Keratinocyte (primary cell): ENCODE measurements around the gene TMEM52B. TPM values are rescaled to one million over a fixed set of nuclear protein-coding genes. Genes with fewer than 3 reads are reported as not detected.
"Not testable (repeated sequence)": the region's sequence is repeated elsewhere in the genome, so short reads cannot be mapped to it uniquely, and the experiment has no call there.

Experiments used
- DNase-seq: peaks from one replicate; pipeline ENCODE4 v3.0.0-alpha.2; 2011; ENCODE audit warnings: low read depth, missing footprints, low spot score
- FAIRE-seq: peaks from 2 replicates; lab custom pipeline; 2011; peaks lifted over from hg19 to GRCh38; lab: Jason Lieb, UNC
- H2AFZ ChIP-seq: 2 replicates; pipeline ENCODE4 v1.6.0; 2012; ENCODE audit warnings: low read length, control low read depth, inconsistent platforms; ENCODE audit not compliant: control insufficient read depth
- H3K27ac ChIP-seq: 2 replicates; pipeline ENCODE4 v1.5.1; 2011; ENCODE audit warnings: low read length; ENCODE audit not compliant: control insufficient read depth, insufficient read depth
- H3K27me3 ChIP-seq: 3 replicates; pipeline ENCODE4 v1.6.0; 2011; ENCODE audit warnings: low read length; ENCODE audit not compliant: control insufficient read depth, insufficient read depth; ENCODE audit errors: extremely low read depth
- H3K36me3 ChIP-seq, 2 experiments: 2 replicates in 1 of 2; 3 replicates in 1 of 2; pipeline ENCODE4 v1.5.1; 2011; ENCODE audit warnings: low read length in 2 of 2, mild to moderate bottlenecking in 1 of 2; ENCODE audit not compliant: control insufficient read depth in 2 of 2, insufficient read depth in 2 of 2; ENCODE audit errors: extremely low read depth in 1 of 2
- H3K4me1 ChIP-seq: 3 replicates; pipeline ENCODE4 v1.5.1; 2011; ENCODE audit warnings: low read length; ENCODE audit not compliant: control insufficient read depth, insufficient read depth; ENCODE audit errors: extremely low read depth
- H3K4me2 ChIP-seq: 3 replicates; pipeline ENCODE4 v1.6.0; 2011; ENCODE audit warnings: low read depth, low read length; ENCODE audit not compliant: control insufficient read depth, insufficient read depth; ENCODE audit errors: extremely low read depth
- H3K4me3 ChIP-seq, 3 experiments: fragments of 200-600 bp in 1 of 3; sonication (generic) in 1 of 3; 2 replicates in 2 of 3; 3 replicates in 1 of 3; pipeline ENCODE4 v1.5.1; 2011 to 2016; ENCODE audit warnings: low read length in 3 of 3, mild to moderate bottlenecking in 3 of 3, control low read depth in 2 of 3, inconsistent platforms in 1 of 3, low read depth in 1 of 3, mixed read lengths in 1 of 3, mixed run types in 1 of 3, moderate library complexity in 1 of 3; ENCODE audit not compliant: control insufficient read depth in 2 of 3, insufficient read depth in 2 of 3; ENCODE audit errors: extremely low read depth in 1 of 3
- H3K79me2 ChIP-seq: 2 replicates; pipeline ENCODE4 v1.6.0; 2012; ENCODE audit warnings: low read length; ENCODE audit not compliant: control insufficient read depth, insufficient read depth
- H3K9ac ChIP-seq: 3 replicates; pipeline ENCODE4 v1.6.0; 2011; ENCODE audit warnings: low read length; ENCODE audit not compliant: control insufficient read depth, insufficient read depth; ENCODE audit errors: extremely low read depth
- H3K9me1 ChIP-seq: 3 replicates; pipeline ENCODE4 v1.6.0; 2011; ENCODE audit warnings: low read length; ENCODE audit not compliant: control insufficient read depth, insufficient read depth; ENCODE audit errors: extremely low read depth
- H3K9me3 ChIP-seq: 2 replicates; pipeline ENCODE4 v1.5.1; 2012; ENCODE audit warnings: low read depth, low read length; ENCODE audit not compliant: control insufficient read depth
- H4K20me1 ChIP-seq: 3 replicates; pipeline ENCODE4 v1.6.0; 2011; ENCODE audit warnings: low read length; ENCODE audit not compliant: control insufficient read depth, insufficient read depth; ENCODE audit errors: extremely low read depth
- EZH2 ChIP-seq: IDR thresholded peaks from one replicate; pipeline ENCODE4 v1.6.1; 2012; ENCODE audit warnings: inconsistent platforms, mild to moderate bottlenecking, low read length, moderate library complexity
- dilution Hi-C: fragments of 300-500 bp; cut with MboI; formaldehyde crosslinking; loops from one replicate; pipeline ENCODE4 v1.7.0; 2020; ENCODE audit warnings: low sequenced_read_pairs; ENCODE audit not compliant: extremely low pct_ligation_motif_present
- polyA plus RNA-seq, 5 experiments: library from polyadenylated mRNA; depleted of rRNA in 3 of 5; stranded (reverse) in 3 of 5; stranded (forward) in 1 of 5; unstranded in 1 of 5; fragments of >200 nt; gene quantifications; 1 replicate in 1 of 5; 2 replicates in 3 of 5; 3 replicates in 1 of 5; pipeline versions ENCODE4 v1.2.1 to v1.2.3, GENCODE V29; 2011 to 2012; ENCODE audit warnings: missing spikeins in 2 of 5, low read depth in 1 of 5, low replicate concordance in 1 of 5
- TF ChIP-seq, protein P1 (sequence below), 3 experiments: IDR thresholded peaks in 1 of 3; conservative IDR thresholded peaks in 1 of 3; optimal IDR thresholded peaks in 1 of 3; 2 replicates in 2 of 3; 3 replicates in 1 of 3; pipeline versions ENCODE3 to v1.5.1; 2011; ENCODE audit warnings: low read length in 3 of 3, mild to moderate bottlenecking in 3 of 3, moderate library complexity in 2 of 3, control low read depth in 1 of 3, inconsistent platforms in 1 of 3; ENCODE audit not compliant: insufficient read depth in 2 of 3; ENCODE audit errors: extremely low read depth in 1 of 3

TMEM52B gene
- polyA plus RNA-seq, 1 donor (not counting 4 experiments of a cell fraction or from before 2014, with no cell fraction given): not detected

- peaks cover 0 to 7% of the 10 kb centered on the region in 2 experiments for H3K36me3 ChIP-seq
- no peak overlapping the region for H3K4me3 ChIP-seq
- FAIRE-seq: no peak
- H3K9me3 ChIP-seq: no peaks in the 10 kb centered on the region
- H3K79me2 ChIP-seq: no peaks in the 10 kb centered on the region
- no peak for DNase-seq
- no peaks in the 10 kb centered on the region for H4K20me1 ChIP-seq
- TF ChIP-seq, protein P1, sequence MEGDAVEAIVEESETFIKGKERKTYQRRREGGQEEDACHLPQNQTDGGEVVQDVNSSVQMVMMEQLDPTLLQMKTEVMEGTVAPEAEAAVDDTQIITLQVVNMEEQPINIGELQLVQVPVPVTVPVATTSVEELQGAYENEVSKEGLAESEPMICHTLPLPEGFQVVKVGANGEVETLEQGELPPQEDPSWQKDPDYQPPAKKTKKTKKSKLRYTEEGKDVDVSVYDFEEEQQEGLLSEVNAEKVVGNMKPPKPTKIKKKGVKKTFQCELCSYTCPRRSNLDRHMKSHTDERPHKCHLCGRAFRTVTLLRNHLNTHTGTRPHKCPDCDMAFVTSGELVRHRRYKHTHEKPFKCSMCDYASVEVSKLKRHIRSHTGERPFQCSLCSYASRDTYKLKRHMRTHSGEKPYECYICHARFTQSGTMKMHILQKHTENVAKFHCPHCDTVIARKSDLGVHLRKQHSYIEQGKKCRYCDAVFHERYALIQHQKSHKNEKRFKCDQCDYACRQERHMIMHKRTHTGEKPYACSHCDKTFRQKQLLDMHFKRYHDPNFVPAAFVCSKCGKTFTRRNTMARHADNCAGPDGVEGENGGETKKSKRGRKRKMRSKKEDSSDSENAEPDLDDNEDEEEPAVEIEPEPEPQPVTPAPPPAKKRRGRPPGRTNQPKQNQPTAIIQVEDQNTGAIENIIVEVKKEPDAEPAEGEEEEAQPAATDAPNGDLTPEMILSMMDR (optimal IDR thresholded peaks at IDR 0.05 in 1 of 3, IDR thresholded peaks at IDR 0.05 in 1 of 3, conservative IDR thresholded peaks at IDR 0.05 in 1 of 3; ENCODE audit: extremely low read depth in 1 of 3, insufficient read depth in 2 of 3, low read length in 3 of 3): no peak
- no peak for TF ChIP-seq EZH2
- no peaks in the 10 kb centered on the region for H3K27me3 ChIP-seq
- H3K4me2 ChIP-seq: no peak overlapping the region
- H3K9ac ChIP-seq: no peak overlapping the region
- no peaks in the 10 kb centered on the region for H3K4me1 ChIP-seq
- no peak overlapping the region for H2AFZ ChIP-seq
- no peak overlapping the region for H3K27ac ChIP-seq
- dilution Hi-C loops: loop anchor here (10.0 kb wide), 1 partner anchor 57 kb away; no protein-coding TSS in a partner anchor
- no peaks in the 10 kb centered on the region for H3K9me1 ChIP-seq
Observed at GRCh38 chr12:10221846-10222245, 43.0 kb downstream of the TMEM52B start.

DNA sequence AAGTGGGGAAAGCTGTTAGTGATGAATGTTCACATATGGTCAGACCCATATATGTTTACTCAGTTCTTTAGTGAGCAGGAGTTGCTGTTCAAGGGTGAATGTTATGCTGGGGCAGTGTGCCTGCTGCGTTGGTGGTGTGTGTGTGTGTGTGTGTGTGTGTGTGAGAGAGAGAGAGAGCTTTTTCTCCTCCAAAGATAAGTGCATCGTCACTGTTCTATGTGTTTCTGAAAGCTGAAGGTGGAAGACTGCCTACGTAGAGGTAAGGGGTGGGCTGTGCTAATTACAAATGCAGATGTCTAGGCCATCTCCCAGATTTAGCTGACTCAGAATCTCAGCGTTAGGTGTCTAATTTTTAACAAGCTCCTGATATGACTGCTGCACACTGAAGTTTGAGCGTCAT is 44.4 kb downstream of the TMEM52B start:
- no peak overlapping the region for H3K4me3 ChIP-seq
- no peaks in the 10 kb centered on the region for H3K79me2 ChIP-seq
- H3K27me3 ChIP-seq: no peaks in the 10 kb centered on the region
- H3K9me3 ChIP-seq: no peaks in the 10 kb centered on the region
- dilution Hi-C loops: loop anchor here (10.0 kb wide), 1 partner anchor 58 kb away; no protein-coding TSS in a partner anchor
- no peak overlapping the region for H3K4me2 ChIP-seq
- H3K36me3 ChIP-seq: peaks cover 0 to 7% of the 10 kb centered on the region in 2 experiments
- FAIRE-seq (no peak), DNase-seq (no peak)
- no peak for TF ChIP-seq EZH2
- TF ChIP-seq, protein P1 (optimal IDR thresholded peaks at IDR 0.05 in 1 of 3, IDR thresholded peaks at IDR 0.05 in 1 of 3, conservative IDR thresholded peaks at IDR 0.05 in 1 of 3; ENCODE audit: extremely low read depth in 1 of 3, insufficient read depth in 2 of 3, low read length in 3 of 3): no peak
- no peaks in the 10 kb centered on the region for H3K4me1 ChIP-seq
- H3K27ac ChIP-seq: no peak overlapping the region
- no peaks in the 10 kb centered on the region for H3K9me1 ChIP-seq
- H3K9ac ChIP-seq: no peak overlapping the region
- no peak overlapping the region for H2AFZ ChIP-seq
- H4K20me1 ChIP-seq: no peaks in the 10 kb centered on the region

DNA sequence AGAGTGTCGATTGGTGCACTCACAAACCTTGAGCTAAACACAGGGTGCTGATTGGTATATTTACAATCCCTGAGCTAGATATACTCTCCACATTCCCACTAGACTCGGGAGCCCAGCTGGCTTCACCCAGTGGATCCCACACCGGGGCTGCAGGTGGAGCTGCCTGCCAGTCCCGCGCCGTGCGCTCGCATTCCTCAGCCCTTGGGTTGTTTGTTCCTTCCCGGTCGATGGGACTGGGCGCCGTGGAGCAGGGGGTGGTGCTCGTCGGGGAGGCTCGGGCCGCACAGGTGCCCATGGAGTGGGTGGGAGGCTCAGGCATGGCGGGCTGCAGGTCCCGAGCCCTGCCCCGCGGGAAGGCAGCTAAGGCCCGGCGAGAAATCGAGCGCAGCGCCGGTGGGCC is 46.6 kb downstream of the TMEM52B start:
- dilution Hi-C loops: loop anchor here (10.0 kb wide), 1 partner anchor 61 kb away; no protein-coding TSS in a partner anchor

More for the DNA sequence above, 46.6 kb downstream of the TMEM52B start:
- H3K27me3 ChIP-seq, H3K36me3 ChIP-seq, H3K27ac ChIP-seq, FAIRE-seq, H4K20me1 ChIP-seq, H3K79me2 ChIP-seq, H3K9me3 ChIP-seq, H3K4me2 ChIP-seq, H3K9ac ChIP-seq, H3K4me1 ChIP-seq, H3K4me3 ChIP-seq, H3K9me1 ChIP-seq, H2AFZ ChIP-seq, DNase-seq: not testable (repeated sequence)
